Stimulated activated effector memory CD8-positive, alpha-beta T cell treated with anti-CD3 and anti-CD28 coated beads, Interleukin-12 subunit alpha, Interleukin-12 subunit beta, amount 100 ng/mL, for 72 hours (primary cell): Measurements from ENCODE around the gene KCNQ5.

Source experiments
- ATAC-seq: fragments of 150-1000 bp; cut with Tn5 transposase; 2 replicates; pipeline ENCODE4 v1.10.0; 2021
- DNase-seq, 2 donors: peaks; one replicate each; pipeline ENCODE4 v3.0.0; 2021 to 2022; ENCODE audit warnings: low spot score in 2 of 2
- H3K27ac Mint-ChIP-seq: one replicate; pipeline ENCODE4 v1.8.0; 2022; ENCODE audit warnings: mild to moderate bottlenecking, mixed read lengths
- H3K36me3 Mint-ChIP-seq: one replicate; pipeline ENCODE4 v1.8.0; 2022; ENCODE audit warnings: mild to moderate bottlenecking, mixed read lengths
- H3K4me1 Mint-ChIP-seq: one replicate; pipeline ENCODE4 v1.8.0; 2022; ENCODE audit warnings: mixed read lengths
- H3K4me3 Mint-ChIP-seq: one replicate; pipeline ENCODE4 v1.8.0; 2022; ENCODE audit warnings: mild to moderate bottlenecking, mixed read lengths
- H3K9me3 Mint-ChIP-seq: one replicate; pipeline ENCODE4 v1.8.0; 2022; ENCODE audit warnings: mixed read lengths

Gene KCNQ5

DNA sequence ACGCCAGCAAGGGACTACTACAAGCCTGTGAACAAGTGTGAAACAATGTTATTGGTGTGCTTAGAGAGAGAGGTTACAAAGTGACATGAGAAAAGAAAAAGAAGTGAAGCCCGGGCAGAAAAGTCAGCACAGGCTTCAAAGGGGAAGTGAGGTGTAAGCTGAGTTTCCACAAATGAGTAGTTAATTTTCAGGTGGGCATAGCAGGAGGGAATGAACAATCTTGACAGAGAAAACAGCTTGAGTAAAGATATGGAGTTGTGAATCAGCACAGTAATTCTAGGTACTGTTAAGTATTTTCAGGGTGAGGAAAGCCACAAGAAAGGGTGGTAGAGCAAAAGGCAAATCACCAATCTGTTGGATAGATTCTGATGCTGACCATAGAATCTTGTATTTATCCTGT lies 4.3 kb downstream of the KCNQ5 start:
- Mint-ChIP-seq H3K36me3 (no peaks in the 10 kb centered on the region), H3K9me3 (no peaks in the 10 kb centered on the region), H3K4me3 (no peak overlapping the region), H3K27ac (no peak overlapping the region), H3K4me1 (peaks cover 30% of the 10 kb centered on the region)
- DNase-seq (no peak), ATAC-seq (peak; percentile 74)

DNA sequence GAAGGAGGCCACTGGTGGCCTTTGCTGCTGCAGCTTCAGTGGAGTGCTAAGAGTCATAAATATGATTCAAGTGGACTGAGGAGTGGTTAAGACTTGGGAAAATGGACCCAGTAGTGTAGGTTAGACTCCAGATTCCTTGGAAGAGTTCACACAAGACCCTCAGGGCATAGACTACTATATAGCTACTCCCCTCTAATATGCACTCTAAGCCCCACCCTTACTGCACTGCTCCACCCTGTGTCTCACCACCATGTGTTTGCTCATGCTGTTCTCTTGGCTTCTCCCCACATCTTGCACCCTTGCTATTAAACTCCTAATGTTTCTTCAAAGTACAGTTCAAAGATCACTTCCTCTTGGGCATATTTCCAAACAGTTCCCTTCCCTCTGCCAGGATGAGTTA lies 5.7 kb downstream of the KCNQ5 start:
- Mint-ChIP-seq H3K9me3 (no peaks in the 10 kb centered on the region), H3K36me3 (no peaks in the 10 kb centered on the region), H3K4me1 (peaks cover 28% of the 10 kb centered on the region), H3K27ac (no peak overlapping the region), H3K4me3 (no peak overlapping the region)
- DNase-seq (no peak), ATAC-seq (no peak)

DNA sequence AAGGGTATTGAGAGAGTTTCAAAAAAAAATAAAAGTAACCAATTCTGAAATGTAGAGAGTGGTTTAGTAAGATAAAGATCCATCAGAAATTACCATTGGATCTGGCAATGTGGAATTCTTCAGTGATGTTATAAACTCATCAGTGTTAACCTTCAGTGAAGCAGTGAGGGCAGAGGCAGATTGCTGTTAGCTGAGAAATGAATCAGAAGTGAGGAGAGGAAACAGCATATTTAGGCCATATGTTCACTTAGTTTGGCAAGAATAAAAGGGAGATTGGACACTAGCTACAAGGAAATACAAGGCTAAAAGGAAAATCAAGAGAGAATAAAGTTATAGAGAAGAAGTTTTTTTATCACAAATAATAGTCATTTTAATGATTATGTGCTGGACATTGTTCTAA lies 9.6 kb downstream of the KCNQ5 start:
- Mint-ChIP-seq H3K27ac (no peak overlapping the region), H3K9me3 (no peaks in the 10 kb centered on the region), H3K36me3 (no peaks in the 10 kb centered on the region), H3K4me1 (peaks cover 5% of the 10 kb centered on the region), H3K4me3 (no peak overlapping the region)
- DNase-seq (no peak), ATAC-seq (no peak)

DNA sequence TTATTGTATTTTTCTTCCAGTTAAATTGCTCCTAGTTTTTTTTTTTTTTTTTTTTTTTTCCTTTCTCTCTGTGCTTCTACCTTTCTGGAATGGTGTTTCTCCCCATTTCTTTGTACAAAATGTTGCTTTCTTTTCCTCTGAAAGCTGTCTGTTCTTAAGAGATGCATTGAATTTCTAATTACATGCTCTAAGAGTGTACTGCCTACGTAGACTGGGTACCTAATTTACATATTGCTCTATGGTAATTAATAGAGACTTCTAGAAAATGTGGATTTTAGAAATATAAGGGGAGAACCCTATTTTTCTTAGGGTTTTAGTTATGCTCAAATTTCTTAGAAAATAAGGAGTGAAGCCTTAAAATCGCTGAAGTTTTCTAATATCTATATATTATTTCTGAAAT lies 13.8 kb downstream of the KCNQ5 start:
- no peak overlapping the region for H3K4me3 Mint-ChIP-seq
- no peaks in the 10 kb centered on the region for H3K36me3 Mint-ChIP-seq
- no peak for ATAC-seq
- H3K9me3 Mint-ChIP-seq, result no peaks in the 10 kb centered on the region
- DNase-seq, result no peak
- no peak overlapping the region for H3K27ac Mint-ChIP-seq
- H3K4me1 Mint-ChIP-seq, result no peaks in the 10 kb centered on the region

DNA sequence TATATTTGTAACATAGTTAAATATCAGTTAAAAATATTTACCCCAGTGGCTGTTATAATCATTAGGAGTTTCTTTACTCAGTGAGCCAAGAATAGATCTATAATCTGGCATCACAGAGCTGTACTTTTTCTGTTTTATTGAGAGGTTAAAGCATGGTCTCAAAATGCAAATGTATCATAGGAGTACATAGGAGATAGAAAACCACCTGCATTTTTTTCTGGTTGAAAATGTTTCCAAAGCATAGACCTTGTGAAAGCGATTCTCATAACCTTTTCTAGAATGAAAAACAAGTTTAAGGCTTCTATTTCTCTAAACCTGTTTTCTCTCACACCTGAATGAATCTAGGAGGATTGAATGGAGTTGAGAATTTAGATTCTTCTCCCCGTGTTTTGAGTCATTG lies 14.4 kb downstream of the KCNQ5 start:
- H3K27ac Mint-ChIP-seq, result no peak overlapping the region
- no peaks in the 10 kb centered on the region for H3K36me3 Mint-ChIP-seq
- no peaks in the 10 kb centered on the region for H3K9me3 Mint-ChIP-seq
- ATAC-seq (no peak), DNase-seq (no peak)
- H3K4me3 Mint-ChIP-seq, result no peak overlapping the region
- H3K4me1 Mint-ChIP-seq, result no peaks in the 10 kb centered on the region

DNA sequence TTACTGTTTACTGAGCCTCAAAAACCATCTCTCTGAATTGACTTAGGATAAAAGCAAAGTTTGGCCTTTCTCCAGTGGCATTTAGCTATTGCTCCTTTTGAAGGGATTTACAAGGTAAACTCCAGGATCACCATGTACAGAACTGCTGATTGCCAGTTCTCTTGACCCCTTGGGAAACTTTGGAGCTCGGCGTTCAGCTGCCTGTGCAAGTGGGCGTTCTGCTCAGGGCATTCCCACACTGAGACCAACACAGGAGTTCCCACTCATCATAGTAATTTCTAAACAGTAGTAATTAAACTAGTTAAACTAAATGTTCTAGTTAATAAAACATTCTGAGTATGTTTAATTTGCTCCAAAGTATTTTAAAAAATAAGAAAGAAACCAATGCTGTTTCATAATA lies 14.9 kb downstream of the KCNQ5 start:
- no peak for ATAC-seq

DNA sequence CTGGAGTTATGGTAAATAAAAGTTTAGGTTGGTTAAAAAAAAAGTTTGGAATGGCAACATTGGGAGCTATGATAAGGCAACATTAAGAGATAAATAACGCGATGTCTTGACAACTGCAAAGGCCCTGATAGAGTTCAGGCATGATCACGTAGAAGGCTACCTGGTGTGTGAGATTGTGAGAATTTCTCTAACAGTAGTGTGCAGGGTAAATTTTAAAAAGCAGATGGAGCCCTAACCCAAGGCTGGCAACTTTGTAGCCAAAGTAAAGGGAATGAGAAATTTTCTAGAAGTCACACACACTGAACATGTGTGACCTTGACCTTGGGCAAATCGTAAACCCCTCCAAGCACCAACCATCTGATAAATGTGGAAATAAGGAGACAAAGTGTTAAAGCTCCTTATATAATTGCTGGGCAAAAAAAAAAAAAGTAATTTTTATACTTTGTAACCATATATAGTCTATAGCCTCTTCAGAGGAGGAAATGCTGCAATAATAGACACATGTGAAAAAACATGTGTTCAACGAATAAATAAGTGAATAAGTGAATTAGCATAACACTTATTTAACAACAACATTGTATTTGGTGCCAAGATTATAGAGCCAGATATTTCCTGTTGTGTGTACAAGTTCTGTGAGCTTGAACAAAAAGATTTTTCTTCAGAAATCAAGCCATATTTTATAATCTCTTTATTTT lies 18.2 kb downstream of the KCNQ5 start:
- ATAC-seq (no peak), DNase-seq (no peak)
- no peaks in the 10 kb centered on the region for H3K36me3 Mint-ChIP-seq
- H3K27ac Mint-ChIP-seq, result no peak overlapping the region
- H3K9me3 Mint-ChIP-seq, result no peaks in the 10 kb centered on the region
- H3K4me1 Mint-ChIP-seq, result no peaks in the 10 kb centered on the region
- H3K4me3 Mint-ChIP-seq, result no peak overlapping the region

More for the DNA sequence above, 14.9 kb downstream of the KCNQ5 start:
- no peak for DNase-seq
- Mint-ChIP-seq H3K4me3 (no peak overlapping the region), H3K36me3 (no peaks in the 10 kb centered on the region), H3K27ac (no peak overlapping the region), H3K9me3 (no peaks in the 10 kb centered on the region), H3K4me1 (no peaks in the 10 kb centered on the region)

DNA sequence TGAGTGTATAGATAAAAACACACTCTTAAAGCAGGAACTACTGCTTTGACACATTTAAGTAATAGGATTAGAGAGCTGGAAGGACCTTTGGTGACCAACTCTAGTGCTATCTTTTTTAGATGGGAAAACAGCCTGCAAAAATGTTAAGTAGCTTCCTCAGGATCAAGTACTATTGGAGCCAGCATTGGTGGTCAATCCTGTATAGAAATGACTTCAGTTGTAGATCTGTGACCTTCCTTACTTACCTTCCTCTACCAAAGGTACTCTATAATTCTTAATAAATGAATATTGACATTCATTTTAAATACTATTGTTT lies 18.7 kb downstream of the KCNQ5 start:
- H3K4me1 Mint-ChIP-seq, result no peaks in the 10 kb centered on the region
- no peak overlapping the region for H3K27ac Mint-ChIP-seq
- no peak overlapping the region for H3K4me3 Mint-ChIP-seq
- H3K36me3 Mint-ChIP-seq, result no peaks in the 10 kb centered on the region
- H3K9me3 Mint-ChIP-seq, result no peaks in the 10 kb centered on the region
- no peak for DNase-seq
- ATAC-seq, result no peak

DNA sequence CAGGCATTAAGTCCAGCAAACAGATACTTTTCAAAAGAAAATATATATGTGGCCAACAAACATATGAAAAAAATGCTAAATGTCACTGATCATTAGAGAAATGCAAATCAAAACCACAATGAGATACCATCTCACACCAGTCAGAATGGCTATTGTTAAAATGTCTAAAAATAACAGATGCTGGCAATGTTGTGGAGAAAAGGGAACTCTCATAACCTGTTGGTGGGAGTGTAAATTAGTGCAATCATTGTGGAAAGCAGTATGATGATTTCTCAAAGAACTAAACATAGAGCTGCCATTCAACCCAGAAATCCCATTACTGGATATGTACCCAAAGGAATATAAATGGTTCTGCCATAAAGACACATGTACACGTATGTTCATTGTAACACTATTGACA lies 20.6 kb downstream of the KCNQ5 start:
- H3K27ac Mint-ChIP-seq, result no peak overlapping the region
- DNase-seq (no peak), ATAC-seq (no peak)
- H3K4me3 Mint-ChIP-seq, result no peak overlapping the region
- H3K4me1 Mint-ChIP-seq, result no peaks in the 10 kb centered on the region
- no peaks in the 10 kb centered on the region for H3K9me3 Mint-ChIP-seq
- no peaks in the 10 kb centered on the region for H3K36me3 Mint-ChIP-seq

DNA sequence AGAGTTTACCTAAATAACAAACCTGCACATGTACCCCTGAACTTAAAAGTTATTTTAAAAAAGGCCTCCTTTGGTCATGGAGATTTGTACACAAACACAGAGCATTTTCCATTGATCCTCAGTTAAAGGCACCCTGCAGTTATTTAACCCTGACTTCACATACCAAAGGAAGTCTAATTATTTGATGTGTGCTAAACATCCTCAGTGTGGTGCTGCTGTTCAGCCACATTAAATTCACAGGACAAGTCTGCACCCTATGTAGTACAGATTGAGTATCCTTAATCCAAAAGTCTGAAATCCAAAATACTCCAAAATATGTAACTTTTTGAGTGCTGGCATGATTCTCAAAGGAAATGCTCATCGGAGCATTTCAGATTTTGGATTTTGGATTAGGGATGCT lies 21.4 kb downstream of the KCNQ5 start:
- H3K4me1 Mint-ChIP-seq, result no peaks in the 10 kb centered on the region
- H3K4me3 Mint-ChIP-seq, result no peak overlapping the region
- H3K9me3 Mint-ChIP-seq, result no peaks in the 10 kb centered on the region
- no peak for DNase-seq
- ATAC-seq, result no peak
- H3K36me3 Mint-ChIP-seq, result no peaks in the 10 kb centered on the region
- H3K27ac Mint-ChIP-seq, result no peak overlapping the region

DNA sequence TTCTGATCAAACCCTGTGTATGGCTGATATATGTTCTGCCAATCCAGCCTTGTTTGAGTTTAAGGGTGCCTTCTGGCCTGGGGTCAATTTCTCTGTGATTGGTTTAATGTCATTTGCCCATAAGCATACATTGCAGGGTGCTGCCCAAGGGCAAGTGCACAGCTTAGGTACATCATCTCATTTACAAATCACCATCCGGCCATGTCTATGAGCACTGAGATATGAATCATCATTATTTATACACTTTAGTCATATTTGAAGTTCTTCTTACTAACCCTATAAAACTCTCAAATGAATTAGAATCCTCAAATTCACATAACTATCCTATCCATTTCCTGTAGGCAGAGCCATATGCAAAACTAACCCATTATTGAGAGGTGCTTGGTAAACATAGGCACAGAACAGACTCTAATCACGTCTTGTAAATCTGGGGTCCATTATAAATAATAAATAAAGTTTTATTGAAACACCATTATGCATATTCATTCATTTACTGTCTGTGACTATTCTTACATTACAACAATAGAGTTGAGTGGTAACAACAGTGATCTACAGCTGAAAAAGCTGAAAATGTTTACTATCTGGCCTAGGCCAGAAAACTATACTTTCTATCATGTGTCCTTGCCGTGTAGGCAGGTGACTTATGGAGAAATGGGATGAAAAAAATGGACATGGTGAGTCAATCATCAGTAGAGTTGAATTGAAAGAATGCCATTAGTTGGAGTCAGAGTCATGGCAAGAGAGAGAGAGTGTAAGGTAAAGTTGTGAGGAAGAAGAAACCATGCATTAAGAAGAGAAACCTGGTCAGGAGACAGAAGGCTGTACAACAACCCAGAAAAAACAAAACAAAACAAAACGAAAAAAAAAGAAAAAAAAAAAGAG lies 25.0 kb downstream of the KCNQ5 start:
- Mint-ChIP-seq H3K9me3 (no peaks in the 10 kb centered on the region), H3K36me3 (no peaks in the 10 kb centered on the region), H3K4me1 (peaks cover 13% of the 10 kb centered on the region), H3K4me3 (no peak overlapping the region), H3K27ac (peak overlapping the region; percentile 3)
- DNase-seq, result no peak
- peak; percentile 56 for ATAC-seq

DNA sequence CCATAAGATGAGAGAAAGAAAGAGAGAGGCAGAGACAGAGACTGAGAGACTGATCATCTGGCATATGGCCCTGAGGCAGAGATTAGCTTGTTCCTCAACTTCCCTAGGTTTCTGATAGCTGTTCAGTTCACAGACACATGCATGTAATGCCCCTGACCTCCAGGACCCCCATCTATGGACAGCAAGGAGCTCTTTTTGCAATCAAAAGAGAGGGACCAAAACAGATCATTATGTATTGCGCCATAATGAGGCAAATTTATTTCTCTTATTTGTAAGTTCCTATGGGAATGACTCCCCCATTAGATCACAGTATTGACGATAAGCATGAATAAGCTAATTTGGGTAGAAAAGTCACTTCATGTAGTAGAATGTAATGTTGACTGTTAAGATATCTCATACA lies 25.6 kb downstream of the KCNQ5 start:
- DNase-seq (no peak), ATAC-seq (no peak)
- no peaks in the 10 kb centered on the region for H3K36me3 Mint-ChIP-seq
- peaks cover 13% of the 10 kb centered on the region for H3K4me1 Mint-ChIP-seq
- no peaks in the 10 kb centered on the region for H3K9me3 Mint-ChIP-seq
- peak overlapping the region; percentile 3 for H3K27ac Mint-ChIP-seq
- no peak overlapping the region for H3K4me3 Mint-ChIP-seq

DNA sequence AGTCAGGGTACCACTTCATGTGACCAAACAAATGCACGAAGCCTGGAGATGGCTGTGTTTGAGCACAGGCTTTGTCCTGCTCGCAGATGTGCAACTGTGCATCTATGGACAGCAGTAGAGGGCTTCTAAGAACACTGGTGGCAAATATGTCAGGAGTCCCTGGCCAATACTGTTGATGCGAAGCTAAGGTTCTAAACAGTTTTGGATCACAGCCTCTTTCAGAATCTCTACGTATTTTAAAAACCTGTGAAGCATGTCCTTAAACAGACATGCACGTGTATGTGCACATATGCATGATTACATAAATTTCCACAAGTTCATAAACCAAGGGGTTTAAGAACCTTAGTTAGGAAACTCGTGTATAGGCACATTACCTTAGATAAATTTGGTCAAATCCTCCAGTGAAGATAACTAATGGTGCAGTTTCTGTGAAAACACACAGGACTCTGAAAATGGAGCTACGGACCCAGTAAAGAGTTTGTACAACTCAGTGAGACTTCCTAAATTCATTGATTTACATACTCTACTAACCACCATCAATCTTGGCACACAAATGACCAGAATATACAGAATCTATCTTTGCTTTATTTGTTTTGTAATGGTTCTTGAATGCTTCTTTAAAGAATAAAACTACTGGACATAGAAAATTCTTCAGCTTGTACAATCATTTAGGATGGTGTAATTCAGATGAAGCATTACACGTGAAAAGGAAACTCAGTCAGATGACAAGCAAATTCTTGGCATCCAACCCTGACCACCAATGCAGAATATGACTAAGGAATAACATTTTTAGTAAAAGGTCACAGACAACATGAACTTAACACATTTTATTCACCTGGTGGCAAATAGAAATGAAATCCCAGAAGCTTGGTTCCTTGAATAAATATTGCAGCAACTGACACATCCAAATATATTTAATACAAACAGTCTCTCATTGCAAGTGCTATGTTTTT lies 27.4 kb downstream of the KCNQ5 start:
- no peak for DNase-seq
- no peaks in the 10 kb centered on the region for H3K36me3 Mint-ChIP-seq
- peak overlapping the region; percentile 19 for H3K4me3 Mint-ChIP-seq
- no peak overlapping the region for H3K27ac Mint-ChIP-seq
- peaks cover 13% of the 10 kb centered on the region for H3K4me1 Mint-ChIP-seq
- H3K9me3 Mint-ChIP-seq, result no peaks in the 10 kb centered on the region
- peak; percentile 90 for ATAC-seq

DNA sequence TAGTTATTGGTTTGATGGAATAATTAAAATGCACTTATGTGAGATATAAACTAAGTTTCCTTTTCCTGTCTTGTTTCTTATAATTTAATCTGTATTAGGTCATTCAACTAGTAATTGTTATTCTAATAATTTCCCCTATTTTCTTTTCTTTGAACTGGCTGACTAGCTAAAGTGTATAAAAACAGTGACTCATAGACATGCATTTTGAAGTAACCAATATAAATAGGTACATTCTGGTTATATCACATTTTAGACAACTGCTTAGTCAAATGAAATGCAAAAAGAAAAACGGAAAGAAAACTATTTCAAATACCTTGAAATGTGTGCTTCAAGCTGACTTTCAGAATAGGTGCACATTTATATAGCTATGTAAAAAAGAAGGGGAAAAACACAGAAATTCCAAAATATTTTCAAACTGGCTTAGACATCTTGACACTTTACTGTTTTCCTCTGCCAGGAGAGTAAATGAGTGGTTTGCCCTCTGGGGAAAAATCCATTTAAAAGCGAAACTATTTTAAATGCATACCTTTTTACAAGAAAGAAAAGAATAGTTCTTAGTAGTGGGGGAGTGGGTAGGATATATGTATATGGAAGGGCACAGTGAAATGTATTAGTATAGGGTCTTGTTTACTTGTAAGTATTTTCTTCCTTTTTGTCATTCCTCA lies 28.3 kb downstream of the KCNQ5 start:
- DNase-seq, result no peak

DNA sequence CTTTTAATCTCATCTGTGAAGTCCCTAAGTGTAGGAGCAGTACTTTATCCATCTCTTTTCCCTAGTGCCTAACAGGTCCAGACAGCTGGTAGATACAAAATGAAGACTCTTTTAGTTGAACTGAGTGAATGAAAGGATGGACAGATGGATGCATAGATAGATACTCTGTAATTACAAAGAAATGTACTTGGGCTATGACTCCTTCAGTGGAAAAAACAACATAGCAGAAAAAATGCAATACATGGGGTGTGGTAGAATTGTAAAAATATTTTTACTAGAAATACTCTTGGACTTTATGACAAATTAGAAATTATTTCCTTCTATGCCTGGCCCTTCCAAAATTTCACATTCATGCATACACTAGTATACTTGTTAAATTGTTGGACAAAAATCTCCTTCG lies 29.3 kb downstream of the KCNQ5 start:
- H3K4me1 Mint-ChIP-seq, result peaks cover 13% of the 10 kb centered on the region
- H3K36me3 Mint-ChIP-seq, result no peaks in the 10 kb centered on the region
- no peak overlapping the region for H3K4me3 Mint-ChIP-seq
- ATAC-seq (no peak), DNase-seq (no peak)
- no peak overlapping the region for H3K27ac Mint-ChIP-seq
- no peaks in the 10 kb centered on the region for H3K9me3 Mint-ChIP-seq

More for the DNA sequence above, 28.3 kb downstream of the KCNQ5 start:
- ATAC-seq, result peak; percentile 16
- H3K4me3 Mint-ChIP-seq, result peak overlapping the region; percentile 19
- H3K4me1 Mint-ChIP-seq, result peaks cover 13% of the 10 kb centered on the region
- no peaks in the 10 kb centered on the region for H3K9me3 Mint-ChIP-seq
- no peak overlapping the region for H3K27ac Mint-ChIP-seq
- no peaks in the 10 kb centered on the region for H3K36me3 Mint-ChIP-seq
